ENCODE data around the gene SIDT2. TPM values are rescaled to one million over a fixed set of nuclear protein-coding genes. Genes with fewer than 3 reads are reported as not detected.

The SIDT2 gene
- polyA plus RNA-seq, 1 donor, result 43.3 TPM

DNA sequence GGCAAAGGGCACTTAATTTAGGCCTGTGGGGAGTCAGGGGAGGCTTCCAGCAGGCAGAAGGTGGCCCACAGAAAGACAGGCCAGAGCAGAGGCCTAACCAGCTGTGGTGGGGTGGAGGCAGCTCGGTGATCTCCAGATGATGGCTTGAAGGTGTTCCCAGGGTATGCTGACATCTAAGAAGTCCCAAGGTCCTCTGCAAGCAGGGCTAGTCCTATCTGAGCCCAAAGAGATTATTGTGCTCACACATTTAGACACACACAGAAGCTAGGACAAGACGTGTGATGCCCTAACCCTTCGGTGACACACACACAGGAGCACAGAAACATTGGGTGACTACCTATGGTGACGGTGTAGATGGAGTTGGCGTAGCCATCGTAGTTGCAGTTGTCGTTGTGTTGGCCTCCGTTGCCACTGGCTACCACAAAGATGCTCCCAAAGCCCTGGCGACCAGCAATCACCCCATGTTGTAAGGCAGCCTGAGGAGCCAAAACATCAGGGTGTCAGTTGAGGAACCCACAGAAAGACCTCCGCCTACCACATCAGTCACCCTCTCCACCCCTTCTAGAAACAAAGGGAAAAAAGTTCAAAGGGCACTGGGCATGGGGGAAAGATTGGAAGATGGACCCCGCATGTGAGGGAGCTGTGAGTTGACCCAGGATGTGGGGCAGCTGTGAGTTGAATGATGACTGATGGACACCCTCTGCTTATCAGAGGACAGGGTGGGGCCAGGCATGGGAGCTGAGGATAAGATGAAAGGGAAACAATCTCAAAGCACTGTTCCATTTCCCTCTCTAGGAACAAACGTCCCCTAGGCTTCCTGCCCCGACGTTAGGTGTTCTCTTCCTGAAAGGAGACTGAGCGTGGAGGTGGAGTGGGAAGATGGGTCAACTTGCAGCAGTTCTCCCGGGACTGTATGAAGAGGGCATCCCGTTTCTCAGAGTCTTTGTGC, 45.5 kb downstream of the SIDT2 start:
- no peak for DNase-seq

DNA sequence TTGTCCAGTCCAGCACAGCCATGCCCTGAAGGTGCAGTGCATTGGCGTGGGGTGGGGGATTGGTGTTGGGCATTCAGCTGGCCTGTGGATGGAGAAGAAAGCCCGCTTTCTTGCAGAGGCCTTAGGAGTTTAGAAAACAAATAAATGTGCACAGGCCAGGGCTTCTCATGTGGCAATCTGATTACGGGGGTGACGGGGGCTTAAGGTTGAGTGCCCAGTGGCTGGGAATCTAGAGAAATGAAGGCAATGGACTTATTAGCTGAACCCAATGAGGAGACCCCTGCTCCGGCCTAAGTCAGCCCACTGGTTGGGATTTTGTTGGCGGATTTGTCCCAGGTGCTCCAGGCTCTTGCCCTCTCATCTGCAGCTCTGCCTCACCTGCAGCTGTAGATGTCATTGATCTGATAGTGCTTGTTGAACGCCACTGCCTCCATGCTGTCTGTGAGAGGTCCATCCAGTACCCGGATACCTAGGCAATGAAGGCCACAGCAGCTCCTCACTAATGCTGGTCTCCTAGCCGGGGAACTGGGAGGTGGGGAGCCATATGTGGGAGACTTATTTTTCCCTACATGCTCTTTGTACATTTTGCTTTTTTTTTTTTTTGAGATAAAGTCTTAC, 47.1 kb downstream of the SIDT2 start:
- DNase-seq, result no peak

- DNase-seq, result peak; percentile 81
Observed at GRCh38 chr11:117226388-117227385, 48.1 kb downstream of the SIDT2 start.

GRCh38 chr11:117228091-117228490, 49.5 kb downstream of the SIDT2 start:
- no peak for DNase-seq

DNA sequence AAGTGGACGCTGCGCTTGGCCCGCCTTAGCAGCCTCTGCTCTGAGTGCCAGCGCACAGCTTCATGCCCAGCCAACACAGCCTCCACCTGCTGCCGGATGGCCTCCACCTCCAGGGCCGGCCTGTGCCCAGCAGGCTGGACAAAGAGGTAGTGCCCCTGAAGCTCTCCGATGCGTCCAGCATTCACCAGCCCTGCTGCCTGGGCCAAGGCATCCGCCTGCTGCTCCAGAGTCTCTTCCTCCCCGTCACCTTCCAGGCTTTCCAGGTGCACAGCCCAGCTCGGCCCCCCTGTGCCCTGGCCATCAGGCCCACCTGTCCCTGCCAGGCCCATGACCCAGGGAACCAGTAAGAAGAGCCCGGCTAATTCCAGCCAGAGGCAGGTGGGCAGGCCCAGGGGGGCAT, 50.9 kb downstream of the SIDT2 start:
- no peak for DNase-seq

DNA sequence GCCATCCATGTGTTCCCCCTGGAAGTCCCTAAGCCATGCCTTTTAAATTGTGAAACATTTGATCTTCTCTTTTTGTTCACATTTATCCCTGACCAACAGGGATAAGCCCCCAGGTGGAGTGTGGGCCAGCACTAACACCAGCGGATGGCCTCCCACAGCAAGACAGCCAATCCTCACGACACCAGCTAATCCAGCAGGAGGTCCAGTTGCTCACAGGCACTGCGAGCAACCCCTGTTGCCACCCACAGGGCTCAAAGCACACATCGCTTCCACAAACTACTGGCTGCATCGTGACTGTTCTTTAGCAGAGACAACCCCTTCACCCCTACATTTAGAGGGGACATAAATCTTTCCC, 51.4 kb downstream of the SIDT2 start:
- DNase-seq, result no peak

DNA sequence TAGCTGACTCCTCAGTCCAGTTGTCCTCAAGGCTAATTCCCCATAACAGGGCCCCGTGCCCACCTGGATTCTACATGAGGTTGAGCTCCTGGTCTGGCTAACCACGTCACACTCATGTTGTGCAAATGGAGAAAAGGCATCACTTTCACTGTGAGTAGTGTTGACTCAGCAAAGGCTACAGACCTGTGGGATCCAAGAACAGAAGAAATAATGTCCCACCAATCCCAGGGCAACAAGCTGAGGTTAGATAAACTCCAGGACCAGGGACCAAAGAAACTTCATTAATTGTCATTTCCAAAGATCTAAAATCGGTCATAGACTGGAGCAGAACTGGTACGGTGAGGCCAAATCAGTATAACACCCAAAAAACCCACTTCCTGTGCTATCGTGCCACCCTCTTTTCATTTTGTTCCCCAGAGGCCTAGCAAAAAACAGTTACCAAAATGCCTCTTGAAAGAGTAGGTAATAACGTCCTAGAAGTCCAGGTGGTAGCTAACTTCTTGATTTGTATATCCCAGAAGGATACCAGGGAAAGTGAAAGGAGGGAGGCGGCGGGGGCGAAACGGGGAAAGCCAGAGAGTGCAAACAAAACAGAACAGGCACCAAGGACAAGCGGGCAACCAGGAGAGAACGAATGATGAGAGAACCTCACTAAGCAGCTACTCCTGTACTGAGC, 51.9 kb downstream of the SIDT2 start:
- DNase-seq, result no peak

GRCh38 chr11:117230999-117231841, 52.7 kb downstream of the SIDT2 start:
- no peak for DNase-seq

DNA sequence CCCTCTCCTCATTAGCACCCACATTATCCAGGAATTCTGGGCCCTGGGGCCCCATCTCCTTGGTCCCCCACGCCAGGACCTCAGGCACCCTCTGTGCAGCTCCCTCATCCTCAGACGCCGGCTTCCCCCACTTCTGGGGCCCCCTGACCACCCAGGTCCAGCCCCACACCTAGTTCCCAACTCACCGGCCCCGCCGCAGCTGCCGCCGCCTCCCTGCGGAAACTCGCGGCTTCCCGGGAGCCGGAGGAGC, 53.2 kb downstream of the SIDT2 start, which contains the start of gene PCSK7:
Gene PCSK7, minus strand, starts transcription at position 232 of the 250 bp plus-strand sequence. CDS start 2,229 bp downstream, outside the sequence.
- DNase-seq, result no peak

DNA sequence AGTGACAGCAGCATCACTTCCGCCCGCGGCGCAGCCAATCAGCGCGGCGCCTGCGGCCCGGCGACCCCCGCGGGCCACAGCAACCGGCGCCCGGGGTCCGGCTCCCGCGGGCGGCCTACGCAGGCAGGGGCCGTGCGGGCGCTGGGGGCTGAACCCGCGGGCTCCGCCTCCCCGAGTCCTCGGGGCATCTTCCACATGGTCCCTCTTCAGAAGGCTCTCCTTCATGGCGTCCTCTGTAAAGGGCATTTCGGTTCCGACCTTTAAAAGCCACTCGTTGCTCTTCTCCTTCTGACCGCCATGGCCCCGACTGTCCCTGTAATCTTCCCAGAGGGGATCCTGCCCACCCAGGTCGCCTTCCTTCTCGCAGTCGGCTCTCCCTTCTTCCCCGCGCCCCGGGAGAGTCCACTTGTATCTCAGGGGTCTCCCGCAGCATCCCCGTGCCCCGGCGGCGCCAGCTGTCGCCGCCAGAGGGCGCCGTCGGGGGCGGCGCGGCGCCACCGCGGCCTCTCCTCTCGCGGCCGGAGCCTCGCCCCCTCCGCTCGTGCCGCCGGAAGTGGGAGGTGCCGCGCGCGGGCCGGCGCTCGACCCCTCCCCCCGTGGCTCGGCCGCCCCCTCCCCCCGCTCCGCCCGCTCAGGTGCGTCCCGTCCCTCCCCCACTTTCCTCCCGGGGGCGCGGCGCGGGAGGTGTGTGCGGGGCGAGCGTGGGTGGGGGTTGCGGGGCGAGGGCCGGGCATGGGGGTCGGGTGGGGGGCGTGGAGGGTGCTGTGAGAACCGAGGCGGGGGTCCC, 53.7 kb downstream of the SIDT2 start, which contains the start of gene RNF214:
Gene RNF214, plus strand, starts transcription at position 580 of the 787 bp plus-strand sequence. CDS start 1,602 bp downstream, outside the sequence.
- DNase-seq, result peak; percentile 93

DNA sequence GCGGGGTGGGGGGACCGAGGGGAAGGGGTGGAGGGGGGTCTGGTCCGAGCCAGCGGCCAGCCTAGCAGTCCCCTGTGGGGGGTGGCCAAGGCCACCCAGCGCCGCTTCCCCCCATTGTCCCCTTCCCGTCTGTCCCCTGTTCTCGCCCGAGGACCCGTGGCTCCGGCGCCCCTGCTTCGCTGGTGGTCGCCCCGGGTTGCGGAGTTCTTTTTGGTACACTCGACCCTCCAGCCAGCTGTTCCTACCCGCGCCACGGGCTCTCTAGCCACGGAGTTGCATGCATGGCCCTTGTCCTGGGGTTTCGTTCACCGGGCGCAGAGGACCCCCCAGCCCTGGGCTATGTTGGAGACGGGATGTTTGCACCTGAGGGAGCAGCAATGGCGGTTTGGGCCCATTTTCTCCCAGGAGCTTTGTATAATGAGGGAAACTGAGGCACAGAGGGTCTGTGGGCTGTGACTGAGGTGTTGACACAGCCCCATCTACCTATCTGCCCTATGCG, 54.4 kb downstream of the SIDT2 start:
- no peak for DNase-seq

DNA sequence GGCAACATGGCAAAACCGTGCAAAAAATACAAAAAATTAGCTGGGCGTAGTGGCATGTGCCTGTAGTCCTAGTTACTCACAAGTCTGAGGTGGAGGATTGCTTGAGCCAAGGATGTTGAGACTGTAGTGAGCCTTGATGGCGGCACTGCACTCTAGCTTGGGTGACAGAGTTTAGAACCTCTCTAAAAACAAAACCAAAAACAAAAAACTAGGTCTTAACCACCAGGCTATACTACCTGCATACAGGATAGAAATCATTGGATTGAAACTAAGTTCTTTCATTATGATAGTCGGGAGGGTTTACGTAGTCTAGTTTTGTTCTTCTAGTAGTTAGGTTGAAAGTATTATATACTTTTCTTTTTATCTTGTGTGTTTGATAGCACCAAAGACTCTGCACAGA, 59.7 kb downstream of the SIDT2 start:
- DNase-seq, result no peak

GRCh38 chr11:117239295-117239694, 60.8 kb downstream of the SIDT2 start:
- no peak for DNase-seq

Other genes with a start within 250 kb of the SIDT2 start
- gene SIK3, start 80.3 kb upstream of the SIDT2 start, polyA plus RNA-seq (ENCODE audit: insufficient read length), result 47.2 TPM
- gene PAFAH1B2, start 34.5 kb upstream of the SIDT2 start, polyA plus RNA-seq (ENCODE audit: insufficient read length), result 49.2 TPM
- 95.5 TPM for gene TAGLN, start 20.6 kb downstream of the SIDT2 start, polyA plus RNA-seq (ENCODE audit: insufficient read length)
- 28.8 TPM for gene PCSK7, start 53.3 kb downstream of the SIDT2 start, polyA plus RNA-seq (ENCODE audit: insufficient read length)
- 20.9 TPM for gene RNF214, start 53.9 kb downstream of the SIDT2 start, polyA plus RNA-seq (ENCODE audit: insufficient read length)
- gene BACE1-AS, start 112.6 kb downstream of the SIDT2 start, polyA plus RNA-seq (ENCODE audit: insufficient read length), result 13.8 TPM
- gene BACE1, start 137.5 kb downstream of the SIDT2 start, polyA plus RNA-seq (ENCODE audit: insufficient read length), result 34.0 TPM
- gene CEP164, start 149.1 kb downstream of the SIDT2 start, polyA plus RNA-seq (ENCODE audit: insufficient read length), result 13.2 TPM

Measured in hindlimb muscle (tissue), 1 donor.